Hippocampal formation (tissue), 2 donors: ENCODE measurements around the gene ENTPD8.

ENCODE experiments used
- DNase-seq, 2 donors: peaks; one replicate each; lab custom pipeline; 2025; lab: John Stamatoyannopoulos, UW

Gene ENTPD8

DNA sequence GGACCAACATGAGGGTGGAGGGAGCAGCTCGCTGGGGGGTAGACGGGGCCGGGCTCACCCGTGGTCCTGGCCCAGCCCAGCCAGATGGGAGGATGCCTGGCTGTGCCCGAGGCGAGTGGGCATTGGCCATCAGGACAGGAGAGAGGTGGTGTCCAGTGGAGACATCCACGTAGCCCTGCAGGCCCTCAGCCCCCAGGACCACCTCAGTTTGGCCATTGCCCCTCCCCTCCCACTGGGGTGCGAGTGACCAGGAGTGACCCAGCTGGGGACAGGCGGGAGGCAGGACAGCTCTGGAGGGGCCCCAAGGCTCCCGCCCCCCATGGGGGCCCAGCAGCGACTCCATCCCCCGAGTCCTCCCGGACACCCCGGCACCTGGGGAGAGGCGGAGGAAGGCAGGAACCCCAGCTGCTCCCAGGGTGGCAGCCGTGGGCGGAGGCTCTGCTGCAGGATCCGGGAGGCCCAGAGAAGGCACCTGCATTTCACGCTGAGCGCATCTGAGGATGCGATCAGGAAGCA, 9.7 kb downstream of the ENTPD8 start:
- DNase-seq, result no peak

DNA sequence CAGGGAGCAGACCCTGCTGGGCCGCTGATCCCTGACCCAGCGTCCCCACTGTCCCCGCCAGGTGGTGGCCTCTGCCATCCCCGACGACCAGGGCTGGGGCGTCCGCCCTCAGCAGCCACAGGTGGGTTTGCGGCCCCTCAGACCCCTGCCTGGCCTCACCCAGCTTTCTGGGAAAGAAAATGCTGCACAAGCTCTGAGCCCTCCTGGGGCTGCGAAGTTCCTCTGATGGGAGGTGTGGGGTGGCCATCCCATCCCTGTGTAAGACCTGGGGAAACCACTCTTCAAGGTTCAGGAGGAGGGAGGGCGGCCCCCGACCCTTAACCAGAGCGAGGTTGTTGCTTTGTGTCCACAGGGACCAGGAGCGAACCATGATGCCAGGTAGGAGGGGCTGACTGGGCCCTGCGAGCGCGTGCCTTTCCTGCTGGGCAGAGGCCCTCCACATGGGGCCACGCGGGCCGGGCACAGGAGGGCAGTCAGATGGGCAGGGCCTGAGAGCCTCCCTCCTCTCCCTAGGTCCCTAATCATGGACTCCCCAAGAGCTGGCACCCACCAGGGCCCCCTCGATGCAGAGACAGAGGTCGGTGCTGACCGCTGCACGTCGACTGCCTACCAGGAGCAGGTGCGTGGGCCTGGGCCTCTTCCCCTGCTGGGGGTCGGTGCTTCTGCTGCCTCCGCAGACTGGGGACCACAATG, 10.3 kb downstream of the ENTPD8 start:
- no peak for DNase-seq

DNA sequence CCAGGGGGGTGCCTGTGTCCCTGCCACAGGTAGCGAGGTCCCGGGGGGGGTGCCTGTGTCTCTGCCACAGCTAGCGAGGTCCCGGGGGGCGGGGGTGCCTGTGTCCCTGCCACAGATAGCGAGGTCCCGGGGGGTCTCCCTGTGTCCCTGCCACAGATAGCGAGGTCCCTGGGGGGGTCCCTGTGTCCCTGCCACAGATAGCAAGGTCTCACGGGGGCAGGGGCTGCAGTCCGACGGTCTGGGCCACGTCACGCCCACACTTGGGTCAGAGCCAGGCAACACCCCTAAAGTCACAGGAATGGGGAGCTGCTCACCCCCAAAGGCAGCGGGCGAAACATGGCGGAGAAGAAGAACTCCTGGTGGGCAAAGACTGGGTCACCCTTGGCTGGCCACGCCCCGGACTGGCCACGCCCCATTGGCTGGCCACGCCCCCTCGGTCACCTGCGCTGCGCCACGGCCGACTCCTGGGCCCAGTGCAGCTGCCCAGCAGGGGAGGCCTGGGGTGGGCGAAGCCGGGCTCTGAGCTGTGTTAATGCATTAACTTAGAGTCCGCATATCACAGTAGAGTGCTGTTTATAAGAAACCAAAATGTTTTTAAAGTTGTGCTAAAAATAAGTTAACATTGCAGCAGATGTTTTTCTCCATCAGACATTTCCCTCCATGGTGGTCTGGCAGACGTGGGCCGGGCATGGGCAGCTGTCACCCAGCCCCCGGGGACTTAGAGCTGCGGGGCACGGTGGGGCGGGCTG, 11.0 kb downstream of the ENTPD8 start:
- no peak for DNase-seq

DNA sequence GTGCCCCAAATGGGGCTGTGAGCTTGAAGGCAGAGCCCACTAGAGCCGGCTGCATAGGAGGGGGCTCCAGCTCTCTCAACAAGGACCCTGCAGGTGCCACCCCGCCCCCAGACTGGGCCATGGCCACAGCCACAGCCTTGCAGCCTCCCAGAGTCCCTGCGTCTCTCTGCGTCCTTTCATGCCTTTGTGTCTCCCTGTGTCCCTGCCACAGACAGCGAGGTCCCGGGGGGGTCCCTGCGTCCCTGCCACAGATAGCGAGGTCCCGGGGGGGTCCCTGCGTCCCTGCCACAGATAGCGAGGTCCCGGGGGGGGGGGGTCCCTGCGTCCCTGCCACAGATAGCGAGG, 11.6 kb downstream of the ENTPD8 start:
- no peak for DNase-seq

DNA sequence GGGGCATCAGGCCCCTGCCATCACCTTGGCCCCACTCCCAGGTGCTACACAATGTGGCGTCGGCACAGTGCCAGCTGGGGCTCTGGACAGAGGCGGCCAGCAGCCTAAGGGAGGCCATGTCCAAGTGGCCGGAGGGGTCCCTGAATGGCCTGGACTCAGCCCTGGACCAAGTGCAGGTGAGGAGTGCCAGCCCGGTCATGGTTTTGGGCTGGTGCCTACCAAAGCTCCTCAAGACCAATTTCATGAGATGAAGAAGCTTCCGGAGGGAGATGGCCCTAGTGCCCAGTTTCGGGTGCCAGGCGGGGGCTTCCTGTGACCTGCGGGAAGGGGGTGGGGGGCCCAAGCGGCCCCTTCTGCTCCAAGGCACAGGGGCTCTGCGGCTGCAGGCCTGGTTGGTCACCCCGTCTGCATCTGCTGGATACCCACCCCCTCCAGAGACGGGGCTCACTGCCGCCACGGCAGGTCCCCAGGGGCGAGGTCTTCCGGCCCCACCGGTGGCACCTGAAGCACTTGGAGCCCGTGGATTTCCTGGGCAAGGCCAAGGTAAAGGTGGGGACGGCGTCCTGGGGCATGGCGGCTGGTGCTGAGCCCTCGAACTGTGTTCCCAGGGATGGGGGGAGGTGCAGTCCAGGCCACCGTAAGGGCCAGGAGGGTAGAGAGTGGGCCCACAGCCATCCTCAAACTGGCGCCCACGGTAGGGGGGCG, 12.2 kb downstream of the ENTPD8 start:
- DNase-seq, result no peak

DNA sequence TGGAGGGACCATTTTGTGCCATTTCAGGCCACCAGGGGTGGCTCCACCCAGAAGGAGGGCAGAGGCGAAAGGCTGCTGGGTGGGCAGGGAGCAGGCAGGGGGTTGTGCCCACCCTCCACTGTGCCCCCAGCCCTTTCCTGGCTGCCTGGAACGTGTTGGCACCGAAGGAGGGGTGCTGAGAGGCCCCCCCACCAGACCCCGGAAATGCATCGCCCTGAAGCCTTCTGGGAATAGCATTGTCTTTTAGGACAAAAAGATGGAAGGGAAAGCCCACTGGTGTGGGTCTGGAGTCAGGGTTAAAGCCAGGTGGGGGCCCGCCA, 12.9 kb downstream of the ENTPD8 start:
- DNase-seq, result no peak

DNA sequence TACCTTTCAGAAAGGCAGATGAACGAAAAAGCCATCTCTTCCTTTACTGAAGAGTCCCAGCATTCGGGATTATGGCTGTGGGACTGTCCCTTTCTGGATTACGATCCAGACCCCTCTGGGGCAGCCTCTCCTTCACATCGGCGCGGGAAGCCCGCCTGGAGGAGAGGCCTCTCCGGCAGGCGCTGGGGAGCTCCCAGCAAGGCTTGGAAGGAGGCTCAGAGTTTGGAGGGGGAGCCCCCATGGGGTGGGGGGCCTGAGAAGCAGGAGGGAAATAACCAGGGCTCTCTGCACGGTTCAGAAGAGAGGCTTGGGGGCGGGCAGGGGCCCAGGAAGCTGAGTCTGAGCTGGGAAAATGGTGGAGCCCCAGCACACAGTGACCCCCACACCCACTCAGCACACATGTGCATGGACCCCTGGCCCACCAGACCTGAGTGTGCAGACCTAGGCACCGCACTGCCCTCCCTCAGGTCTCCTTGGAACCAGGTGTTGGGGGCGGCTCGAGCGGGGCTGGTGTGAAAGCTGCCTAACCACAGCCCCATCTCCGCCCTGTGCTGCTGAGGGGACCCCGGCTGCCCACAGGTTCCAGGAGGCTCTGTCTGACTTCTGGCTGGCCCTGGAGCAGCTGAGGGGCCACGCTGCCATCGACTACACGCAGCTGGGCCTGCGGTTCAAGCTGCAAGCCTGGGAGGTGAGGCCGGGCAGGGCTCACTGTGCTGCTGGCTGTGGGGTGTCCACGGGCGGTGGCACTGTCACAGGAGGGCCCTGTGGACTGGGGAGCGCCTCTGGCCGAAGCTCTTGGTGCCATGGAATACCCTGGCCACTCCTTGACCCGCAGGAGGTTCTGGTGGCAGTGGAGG, 13.5 kb downstream of the ENTPD8 start:
- DNase-seq, result no peak

DNA sequence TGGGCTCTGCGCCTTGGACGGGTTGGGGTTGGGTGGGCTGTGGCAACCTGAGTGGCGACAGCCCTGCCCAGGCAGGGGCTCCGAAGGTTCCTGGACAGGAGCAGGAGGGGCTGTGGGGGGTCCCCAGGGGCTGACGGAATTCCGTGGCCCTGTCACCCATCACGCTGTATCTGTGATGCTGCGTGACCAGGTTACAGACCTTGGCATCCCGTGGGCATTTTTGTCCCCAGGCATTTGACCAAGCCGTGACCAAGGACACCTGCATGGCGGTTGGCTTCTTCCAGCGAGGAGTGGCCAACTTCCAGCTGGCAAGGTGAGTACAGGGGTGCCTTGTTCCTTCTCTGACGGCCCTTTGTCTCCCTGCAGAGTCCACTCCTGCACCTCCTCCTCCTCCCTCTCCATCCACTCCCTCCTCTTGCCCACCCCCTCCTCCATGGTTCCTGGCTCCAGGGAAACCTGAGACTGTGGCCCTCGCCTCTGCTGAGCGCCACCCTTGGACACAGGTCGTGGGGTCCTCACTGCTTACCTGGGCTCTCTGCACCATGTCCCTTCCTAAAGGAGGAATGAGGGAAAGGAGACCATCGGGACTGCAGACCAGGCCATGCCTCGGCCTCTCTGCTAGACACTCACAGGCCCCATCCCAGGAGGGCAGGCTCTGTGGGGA, 15.0 kb downstream of the ENTPD8 start:
- no peak for DNase-seq

DNA sequence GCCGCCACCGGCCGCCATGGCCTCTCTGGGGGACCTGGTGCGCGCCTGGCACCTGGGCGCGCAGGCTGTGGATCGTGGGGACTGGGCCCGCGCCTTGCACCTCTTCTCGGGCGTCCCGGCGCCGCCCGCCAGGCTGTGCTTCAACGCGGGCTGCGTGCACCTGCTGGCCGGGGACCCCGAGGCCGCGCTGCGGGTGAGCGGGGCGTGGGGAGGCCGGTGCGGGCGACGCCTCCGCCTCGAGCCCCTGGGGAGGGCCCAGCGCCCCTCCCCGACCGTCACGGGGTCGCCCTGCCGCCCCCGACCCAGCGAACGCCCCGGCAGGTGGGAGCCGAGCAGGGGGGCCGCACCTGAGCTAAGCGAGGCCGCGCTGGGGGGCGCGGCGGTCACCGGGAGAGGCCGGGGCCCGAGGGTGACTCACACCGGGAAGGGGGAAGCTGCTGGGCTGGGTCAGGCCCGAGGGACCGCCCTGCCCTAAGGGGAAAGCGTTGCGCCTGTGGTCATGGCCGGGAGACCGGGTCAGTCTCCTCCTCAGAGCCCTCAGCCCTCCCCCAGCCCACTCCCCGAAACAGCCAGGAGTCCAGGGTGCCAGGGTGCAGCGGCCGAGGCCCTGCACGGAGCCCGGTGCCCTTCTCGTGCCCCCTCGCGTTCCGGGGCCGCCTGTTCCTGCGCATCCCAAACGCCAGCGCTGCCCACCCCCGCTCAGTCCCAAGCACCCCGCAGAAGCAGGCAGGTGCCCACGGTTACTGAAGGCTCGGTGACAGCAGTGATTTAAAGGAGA, 17.5 kb downstream of the ENTPD8 start:
- no peak for DNase-seq

DNA sequence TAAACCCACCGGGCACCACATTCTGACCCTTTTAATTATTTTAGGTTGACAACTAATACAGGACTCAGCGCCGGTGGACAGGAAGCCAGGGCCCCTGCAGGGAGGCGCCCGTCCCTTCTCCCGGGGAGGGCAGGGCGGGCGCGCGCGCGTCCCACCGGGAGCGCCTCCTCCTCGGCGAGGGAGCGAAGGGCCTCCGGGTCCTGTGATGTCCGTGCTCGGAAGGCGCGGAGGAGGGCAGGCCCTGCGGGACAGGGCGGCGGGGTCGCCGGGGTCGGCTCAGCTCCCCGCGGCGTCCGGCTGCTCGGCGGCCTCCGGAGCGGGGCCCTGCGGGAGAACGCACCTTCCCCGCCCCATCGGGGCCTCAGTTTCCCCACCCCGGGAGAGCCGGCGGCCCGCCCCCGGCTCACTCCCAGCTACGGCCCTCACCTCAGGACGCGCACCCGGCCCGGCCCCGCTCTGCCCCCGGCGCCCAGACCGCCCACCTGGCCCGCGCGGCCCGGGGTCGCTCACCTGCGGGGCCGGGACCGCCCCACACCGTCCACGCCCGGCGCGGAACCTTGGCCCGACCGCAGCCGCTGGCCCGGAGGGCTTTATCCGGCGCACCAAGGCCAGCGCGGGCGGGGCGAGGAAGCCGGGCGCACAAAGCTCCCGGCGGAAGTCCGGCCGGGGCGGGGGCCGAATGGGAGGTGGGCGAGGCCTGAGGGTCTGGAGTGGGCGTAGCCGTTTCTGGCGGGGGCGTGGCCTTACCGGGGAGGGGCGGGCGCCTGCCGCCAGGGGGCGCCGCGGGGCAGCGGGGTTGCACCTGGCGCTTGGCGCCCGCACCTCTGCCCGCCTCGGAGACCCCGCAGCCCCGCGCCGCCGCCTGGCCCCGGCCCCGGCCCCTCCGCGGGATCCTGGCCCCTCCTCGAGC, 18.3 kb downstream of the ENTPD8 start, which contains the start of the genes EXD3 and NOXA1:
EXD3 (minus strand) TSS at position 559 of the 910 bp plus-strand sequence. CDS start 27,805 bp downstream, outside the sequence.
NOXA1 (plus strand) TSS at position 790 of the 910 bp plus-strand sequence. CDS start 137 bp downstream, outside the sequence.
- peak; percentile 73 to 81 for DNase-seq

DNA sequence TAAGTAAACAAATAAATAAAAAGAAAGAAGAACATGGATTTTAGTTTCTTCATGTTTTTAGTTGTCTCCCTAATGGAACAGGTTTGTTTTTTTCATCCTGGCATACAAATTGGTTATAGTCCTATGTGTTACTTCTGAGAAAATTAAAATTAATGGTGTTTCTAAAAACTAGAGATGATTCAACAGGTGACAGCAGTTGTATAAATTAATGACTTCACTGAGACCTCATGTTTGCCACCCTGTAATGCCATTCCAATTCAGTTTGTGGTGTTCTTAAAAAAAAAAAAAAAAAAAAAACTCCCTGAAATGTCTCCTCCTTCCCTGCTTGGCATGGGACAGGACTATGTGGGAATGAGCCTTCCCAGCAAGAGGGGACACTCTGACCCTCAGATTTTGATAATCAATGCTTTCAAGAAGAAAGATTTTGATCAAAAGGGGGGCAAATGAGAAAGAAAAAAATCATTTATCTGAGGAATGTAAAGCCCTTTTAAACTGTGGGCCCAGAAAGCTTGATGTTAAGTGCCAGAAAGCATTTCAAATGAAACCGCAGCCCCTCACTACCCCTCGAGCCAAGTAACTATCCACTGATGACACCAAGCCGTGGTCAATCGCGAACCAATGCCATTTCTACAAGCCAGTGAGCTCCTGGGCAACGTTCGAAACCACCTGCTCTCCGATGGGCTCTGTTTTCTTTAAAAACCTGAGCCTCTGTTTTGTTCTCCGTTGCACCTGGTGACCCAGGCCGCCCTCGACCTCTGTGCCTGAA, 19.1 kb downstream of the ENTPD8 start:
- no peak for DNase-seq

DNA sequence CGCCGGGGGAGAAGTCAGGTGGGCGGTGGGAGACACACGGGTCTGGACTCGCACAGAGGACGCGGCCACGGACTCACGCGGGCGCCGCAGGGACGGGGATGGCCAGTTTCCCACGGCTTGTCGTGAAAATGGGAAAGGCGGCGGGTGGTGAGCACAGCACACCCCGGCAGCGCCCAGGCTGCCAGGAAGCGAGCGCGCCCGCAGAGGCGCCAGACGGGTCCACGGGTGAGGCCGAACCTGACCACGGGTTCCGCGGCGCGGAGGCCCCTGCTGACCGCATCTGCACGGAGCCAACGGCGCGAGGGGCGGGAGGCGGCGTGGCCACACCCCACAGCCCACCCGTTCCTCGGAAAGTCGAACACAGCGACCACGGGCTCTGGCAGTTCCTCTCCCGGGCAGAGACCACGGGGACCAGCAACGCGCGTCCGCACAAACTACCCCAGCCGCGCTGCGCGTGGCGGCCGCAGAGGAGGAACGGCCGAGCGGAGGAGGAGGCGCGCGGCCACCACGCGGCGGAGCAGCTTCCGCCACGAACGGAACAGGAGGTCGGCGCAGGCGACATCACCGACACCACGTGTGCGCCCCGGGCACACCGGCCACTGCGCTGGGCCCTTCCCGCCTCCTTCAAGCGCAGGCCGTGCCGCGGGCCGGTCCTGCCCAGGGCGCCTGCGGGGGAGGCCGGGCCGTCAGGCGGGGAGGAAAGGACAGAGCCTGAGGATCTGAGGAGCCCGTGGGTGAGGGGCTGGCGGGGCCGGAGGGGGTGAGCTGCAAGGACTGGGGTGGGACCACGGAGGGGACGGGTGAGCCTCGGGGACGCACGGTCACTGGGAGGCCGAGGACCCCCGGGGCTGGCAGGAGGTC, 23.8 kb downstream of the ENTPD8 start:
- DNase-seq, result no peak

DNA sequence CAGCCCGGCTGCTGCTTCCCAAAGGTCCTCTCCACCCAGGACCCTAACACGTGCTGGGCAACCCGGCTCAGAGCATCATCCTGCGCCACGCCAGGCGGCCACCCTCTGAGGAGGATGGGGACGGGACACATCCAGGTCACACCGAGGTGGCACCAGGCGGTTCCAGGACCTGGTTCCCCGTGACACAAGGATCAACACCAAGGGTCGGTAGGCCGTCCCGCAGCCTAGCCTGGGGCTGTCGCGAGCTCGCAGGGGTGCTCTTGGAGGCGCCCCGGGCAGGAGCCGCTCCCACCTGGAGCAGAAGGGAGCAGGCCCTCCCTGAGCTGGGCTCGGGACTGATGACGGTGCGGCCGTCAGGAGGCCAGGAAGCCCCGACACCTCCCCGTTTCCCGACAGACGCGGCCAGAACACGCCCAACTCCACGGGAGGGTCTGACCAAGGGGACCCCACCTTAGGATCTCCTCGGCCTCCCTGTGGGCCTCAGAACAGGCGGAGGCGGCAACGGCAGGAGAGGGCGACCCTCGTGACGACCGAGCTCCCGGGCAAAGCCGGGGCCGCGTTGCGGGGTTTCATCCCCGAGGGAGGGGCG, 24.5 kb downstream of the ENTPD8 start:
- no peak for DNase-seq

DNA sequence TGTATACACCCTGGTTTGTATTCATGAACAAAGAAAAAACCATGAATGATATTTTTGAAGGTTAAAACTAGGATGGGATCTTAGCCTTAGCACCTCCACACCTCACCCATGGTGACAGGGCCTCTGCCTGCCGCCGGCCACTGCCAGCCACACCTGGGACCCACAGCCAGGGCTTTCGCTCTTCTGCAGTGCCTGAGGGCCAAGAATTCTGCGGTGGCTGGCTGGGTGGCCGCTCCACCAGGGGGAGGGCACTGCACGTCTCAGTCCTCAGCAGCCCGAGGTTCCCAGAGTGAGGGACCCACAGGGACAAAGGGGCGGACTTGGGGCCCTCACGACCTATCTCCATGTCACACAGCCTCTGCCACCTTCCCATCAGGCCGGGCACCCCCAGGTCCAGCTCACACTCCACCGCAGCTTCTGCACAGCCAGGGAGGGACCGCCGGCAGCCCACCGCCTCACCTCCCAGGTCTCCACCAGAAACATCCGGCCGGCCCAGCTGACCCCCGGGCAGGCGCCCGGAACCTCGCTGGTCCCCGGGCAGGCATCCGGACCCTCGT, 25.1 kb downstream of the ENTPD8 start:
- no peak for DNase-seq

DNA sequence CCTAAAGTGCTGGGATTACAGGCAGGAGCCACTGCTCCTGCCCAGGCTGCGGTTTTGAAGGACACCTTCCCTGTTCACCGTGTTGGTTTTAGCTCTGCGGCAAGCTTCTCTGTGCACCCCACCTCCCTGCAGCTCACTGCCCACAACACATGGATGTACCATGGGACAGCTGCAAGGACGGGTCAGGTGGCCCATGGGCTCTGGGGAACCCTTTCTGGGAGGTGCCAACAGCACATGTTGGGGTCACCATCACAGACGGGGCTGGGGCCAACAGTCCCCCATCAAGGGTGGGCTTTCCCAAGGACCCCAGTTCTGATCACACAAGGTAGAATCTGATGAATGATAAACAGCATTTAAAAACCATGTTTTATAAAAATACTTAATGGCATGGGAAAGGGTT, 25.7 kb downstream of the ENTPD8 start:
- DNase-seq, result no peak

DNA sequence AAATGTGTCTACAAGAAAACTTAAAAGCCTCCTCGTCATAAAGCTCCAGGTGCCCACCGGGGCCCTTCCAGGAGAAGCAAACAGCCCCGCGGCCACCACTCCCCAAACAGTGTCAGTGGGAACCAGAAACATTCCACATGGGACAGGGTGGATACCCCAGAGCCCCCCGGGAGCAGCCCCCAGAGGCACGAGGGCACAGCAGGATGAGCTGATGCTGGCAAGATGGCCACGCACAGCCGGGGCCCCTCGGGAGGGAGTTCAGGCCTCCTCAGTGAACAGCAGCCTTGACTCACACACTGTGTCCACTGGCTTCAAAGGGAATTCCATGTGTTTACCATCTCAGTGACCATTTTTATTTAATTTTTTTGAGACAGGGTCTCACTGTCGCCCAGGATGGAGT, 28.7 kb downstream of the ENTPD8 start:
- no peak for DNase-seq
